Activated CD4-positive, CD25-positive, alpha-beta regulatory T cell treated with anti-CD3 and anti-CD28 coated beads, Interleukin-2, amount 50 U/mL, for 24 hours (primary cell): ENCODE results near the gene HMG20A.

Experiments
- ATAC-seq, 2 donors: fragments of 150-1000 bp; cut with Tn5 transposase; one replicate each; pipeline ENCODE4 v1.10.0; 2021; ENCODE audit warnings: mild to moderate bottlenecking in 1 of 2, moderate library complexity in 1 of 2

HMG20A gene

GRCh38 chr15:77502379-77503095 lies 81.8 kb downstream of the HMG20A start:
- ATAC-seq, result no peak

- ATAC-seq, result no peak
These were observed 82.6 kb downstream of the HMG20A start for GRCh38 chr15:77503240-77503639.

DNA sequence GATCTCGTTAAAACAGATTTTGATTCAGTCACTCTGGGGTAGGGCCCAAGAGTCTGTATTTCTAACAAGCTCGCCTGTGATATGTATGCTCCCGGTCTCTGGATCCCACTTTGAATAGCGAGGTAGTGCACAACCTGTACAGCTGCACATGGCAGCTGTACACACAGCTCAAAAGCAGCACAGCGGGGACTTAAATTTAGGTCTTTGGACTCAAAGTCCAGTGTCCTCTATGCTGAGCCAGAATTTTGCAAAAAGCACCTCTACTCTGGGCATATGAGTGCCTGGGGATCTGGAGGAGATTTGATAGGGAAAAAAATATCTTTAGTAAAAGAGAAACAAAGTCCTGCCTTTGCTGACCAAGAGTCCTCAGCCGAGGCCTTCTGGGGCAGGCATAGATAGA lies 83.1 kb downstream of the HMG20A start:
- no peak for ATAC-seq

DNA sequence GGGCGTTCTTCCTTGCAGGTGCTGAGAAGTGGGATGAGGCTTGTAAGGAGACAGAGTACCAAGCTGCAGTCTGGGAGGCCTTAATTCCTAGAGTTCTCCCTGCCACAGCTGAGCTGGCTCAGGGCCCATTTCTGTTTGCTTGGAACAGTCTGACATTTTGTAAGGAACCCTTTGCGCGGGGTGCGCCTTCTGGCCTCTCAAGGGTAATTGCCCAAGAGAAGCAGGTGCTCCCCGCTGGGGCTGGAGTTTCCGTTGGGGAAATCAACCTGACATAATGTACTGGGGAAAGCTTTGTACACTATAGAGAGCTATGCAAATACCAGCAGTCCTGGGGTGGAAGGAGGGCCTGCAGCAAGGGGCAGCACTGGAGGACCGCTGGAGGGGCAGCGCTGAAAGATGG lies 83.6 kb downstream of the HMG20A start:
- ATAC-seq, result no peak

DNA sequence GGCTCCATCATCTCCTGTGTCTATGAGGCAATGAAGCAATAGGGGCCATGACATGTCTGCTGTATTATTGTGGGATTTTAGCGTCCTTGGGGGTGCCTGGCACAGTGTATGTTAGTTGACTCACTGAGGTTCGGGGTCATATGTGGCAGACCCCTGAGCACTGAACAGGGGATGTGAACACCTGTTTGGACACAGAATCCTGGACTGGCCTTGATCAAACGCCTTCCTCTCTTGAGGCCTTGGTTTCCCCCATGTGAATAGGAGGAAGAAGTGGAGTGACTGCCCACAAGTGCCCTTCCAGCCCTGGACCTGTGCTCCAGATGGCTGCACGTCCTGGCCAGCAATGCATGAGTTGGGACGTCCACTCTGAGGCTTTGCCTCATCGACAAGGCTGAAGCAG lies 84.2 kb downstream of the HMG20A start:
- ATAC-seq, result no peak

DNA sequence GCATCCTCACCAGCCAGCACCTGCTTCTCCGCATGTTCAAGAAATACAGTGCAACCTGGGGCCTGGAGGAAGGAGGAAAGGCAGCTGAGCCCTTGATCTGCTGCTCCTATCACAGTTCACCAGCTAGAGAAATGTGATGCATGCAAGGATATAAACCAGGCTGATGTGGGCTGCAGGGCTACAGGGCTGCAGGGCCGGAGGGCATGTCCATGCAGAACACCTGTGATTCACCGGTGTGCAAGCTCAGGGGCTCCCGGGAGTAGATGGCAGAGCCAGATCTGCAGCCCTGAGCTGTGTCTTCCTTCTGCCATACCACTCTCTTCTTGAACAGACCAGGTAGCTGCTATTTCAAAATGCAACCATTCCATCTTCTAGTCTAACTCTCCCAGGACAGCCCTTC lies 84.9 kb downstream of the HMG20A start:
- ATAC-seq, result no peak

GRCh38 chr15:77506311-77507142 lies 85.8 kb downstream of the HMG20A start:
- ATAC-seq, result no peak

- no peak for ATAC-seq
These were observed 86.6 kb downstream of the HMG20A start for GRCh38 chr15:77507143-77507897.

DNA sequence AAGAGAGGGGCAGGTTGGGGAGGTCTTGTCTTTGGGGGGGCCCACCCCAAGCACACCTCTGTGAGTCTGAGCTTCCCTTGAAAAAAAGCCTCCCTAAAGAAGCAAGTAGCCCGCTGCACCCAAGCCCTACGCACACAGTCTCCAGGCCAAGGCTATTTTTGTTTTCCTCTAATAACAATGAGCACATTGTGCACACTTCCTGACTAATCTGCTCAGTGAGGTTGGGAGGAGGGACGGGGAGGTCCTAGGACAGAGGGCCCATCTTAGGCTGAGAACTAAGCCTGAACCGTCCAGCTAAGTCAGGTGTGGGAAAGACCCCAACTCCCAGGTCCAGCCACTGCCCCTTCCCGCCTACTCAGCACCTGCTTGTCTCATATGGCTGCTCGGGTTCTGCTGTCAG lies 87.2 kb downstream of the HMG20A start:
- no peak for ATAC-seq

DNA sequence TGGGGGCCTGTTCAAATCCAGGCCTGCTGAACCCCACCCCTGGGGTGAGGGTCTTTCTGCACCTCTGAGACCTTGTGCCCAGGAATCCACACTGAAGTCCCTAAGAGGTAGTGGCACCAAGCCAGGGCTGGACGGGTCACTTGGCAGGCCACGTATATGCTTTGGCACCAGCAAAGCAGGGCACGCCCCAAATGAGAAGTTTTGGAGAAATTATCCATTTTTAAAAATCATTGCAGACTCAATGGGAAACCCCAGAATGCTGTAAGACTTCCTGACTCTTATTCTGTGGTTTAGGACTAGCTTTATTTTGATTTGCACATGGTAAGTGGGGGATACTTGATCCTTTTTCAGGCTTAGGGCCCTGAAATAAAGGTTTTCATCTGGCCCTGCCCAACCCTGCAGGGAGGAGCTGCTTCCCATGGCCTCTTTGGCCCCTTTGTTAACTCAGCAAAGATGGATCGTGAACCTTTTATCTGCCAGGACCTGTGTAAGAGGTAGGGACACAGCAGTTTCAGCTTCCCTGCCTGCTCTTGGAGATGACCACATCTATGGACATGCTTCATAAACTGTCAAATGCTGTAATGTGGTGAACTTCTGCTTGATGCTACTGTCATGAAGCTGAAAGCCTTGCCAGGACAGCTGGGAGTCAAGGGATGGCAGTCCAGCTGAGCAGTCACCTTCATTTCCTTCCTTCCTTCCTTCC lies 88.0 kb downstream of the HMG20A start:
- ATAC-seq, result no peak

DNA sequence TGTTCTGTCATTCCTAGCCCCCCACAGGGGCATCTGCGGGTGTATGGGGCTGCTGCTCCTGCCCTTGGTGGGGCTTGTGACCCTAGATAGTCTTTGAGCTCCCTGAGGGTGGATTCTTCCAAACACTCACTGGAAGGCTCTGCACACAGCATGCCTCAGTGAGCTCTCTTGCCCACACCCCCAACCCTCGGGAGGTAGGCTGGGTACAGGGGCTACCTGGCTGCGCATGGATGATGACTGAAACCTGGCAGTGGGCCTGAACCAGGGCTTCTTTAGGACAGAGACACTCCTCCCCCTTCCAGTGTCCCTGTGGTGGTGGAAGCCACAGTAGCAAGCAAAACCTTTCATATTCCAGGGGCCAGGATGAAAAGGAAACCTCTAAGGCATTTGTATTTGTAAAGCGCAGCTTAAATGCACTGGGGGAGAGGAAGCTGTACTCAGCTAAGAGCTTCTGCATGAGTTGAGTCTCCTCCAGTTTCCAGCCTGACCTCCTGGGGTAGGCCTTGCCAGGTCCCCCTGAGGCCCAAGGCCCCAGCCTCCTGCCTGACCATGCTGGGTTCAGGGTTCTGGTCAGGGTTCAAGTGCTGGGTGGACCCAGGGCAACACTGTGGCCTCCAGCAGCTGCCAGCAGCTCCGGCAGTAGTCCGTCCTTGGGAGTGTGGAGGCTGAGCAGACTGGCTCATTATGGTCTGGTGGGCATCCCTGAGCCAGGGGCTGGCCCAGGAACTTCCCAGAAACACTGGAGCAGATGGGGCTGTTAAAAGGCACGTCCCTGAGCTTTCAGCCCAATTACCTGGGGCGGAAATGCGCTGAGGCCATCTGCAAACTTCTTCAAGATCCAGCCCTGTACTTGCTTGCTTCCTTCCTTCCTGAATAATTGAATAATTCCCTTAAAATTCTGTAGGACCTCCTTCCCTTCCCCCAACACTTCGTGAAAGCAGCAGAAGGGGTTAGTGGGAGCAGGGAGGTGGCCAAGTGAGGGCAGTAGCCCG lies 89.7 kb downstream of the HMG20A start:
- ATAC-seq, result no peak

DNA sequence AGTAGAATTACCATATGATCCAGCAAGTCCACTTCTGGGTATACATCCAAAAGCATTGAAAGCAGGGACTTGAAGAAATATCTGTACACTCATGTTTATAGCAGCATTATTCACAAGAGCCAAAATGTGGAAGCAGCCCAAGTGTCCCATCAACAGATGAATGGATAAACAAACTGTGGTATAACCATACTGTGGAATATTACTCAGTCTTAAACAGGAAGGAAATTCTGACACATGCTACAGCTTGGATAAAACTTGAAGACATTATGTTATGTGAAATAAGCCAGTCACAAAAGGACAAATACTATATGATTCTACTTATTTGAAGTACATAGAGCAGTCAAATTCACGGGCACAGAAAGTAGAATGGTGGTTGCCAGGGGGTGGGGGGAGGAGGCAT lies 91.2 kb downstream of the HMG20A start:
- ATAC-seq, result no peak

DNA sequence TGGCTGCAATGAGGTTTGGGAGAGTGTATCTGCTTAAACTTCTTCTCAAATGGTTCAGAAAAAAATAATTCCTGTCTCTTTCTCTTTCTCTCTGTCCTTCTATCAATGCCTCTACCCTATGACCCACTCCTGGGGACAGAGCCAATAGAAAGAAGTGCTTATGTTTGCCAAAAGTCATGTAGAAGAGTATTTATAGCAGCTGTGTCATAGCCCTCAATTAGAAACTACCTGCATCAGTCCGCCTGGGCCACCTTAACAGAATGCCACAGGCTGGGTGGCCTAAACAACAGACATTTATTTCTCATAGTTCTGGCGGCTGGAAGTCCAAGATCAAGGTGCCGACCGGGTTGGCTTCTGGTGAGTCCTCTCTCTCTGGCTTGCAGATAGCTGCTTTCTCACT lies 92.5 kb downstream of the HMG20A start:
- no peak for ATAC-seq

DNA sequence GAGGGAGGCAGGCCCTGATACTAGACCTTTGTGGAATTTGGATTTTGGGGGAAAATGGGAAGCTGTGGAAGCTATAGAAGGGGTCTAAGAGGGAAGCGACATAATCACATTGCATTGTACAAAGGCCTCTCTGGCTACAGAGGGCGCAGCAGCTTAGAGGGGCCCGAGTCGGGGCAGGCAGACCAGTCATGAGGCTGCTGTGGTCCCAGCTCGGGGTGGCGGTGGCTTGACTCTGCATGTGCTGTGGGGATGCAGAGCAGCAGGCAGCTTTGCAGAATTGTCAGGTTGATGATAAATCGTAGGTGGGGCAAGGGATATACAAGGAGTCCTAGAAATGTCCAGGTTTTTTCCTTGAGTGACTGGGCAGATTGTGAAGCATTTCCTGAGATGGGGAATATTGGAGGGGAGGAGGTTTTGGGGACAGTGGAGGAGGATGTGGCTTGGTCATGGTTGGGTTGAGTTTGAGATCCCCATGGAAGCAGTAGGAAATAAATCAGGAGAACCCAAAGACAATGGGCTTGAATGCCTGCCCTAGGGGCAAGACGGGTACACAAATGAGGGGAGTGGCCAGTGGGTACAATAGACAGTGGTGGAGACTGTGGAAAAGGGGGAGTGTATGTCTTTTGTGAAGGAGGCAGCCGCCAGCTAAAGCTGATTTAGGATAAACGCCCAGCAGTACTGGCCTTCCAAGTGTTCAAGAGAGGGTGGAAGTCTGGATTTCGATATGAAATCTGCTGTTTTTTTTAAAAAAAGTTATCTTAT lies 94.1 kb downstream of the HMG20A start:
- ATAC-seq, result no peak

DNA sequence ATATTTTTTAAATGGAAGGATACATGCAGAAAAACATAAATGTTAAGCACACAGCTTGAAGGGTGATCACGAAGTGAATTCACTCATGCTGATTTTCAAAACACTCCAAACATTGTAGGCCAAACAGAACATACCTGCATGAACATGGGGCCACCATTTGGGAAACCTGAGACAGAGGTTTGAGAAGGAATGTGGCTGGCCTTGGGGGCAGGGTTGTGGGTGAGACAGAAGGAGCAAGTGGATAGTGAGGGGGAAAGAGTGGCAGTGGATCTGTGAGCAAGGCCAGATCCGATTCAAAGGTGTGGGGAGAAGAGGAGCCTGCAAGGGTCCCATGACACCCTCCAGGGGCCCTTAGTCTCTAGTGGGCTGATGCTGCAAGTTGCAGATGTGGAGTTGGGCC lies 94.9 kb downstream of the HMG20A start:
- no peak for ATAC-seq

DNA sequence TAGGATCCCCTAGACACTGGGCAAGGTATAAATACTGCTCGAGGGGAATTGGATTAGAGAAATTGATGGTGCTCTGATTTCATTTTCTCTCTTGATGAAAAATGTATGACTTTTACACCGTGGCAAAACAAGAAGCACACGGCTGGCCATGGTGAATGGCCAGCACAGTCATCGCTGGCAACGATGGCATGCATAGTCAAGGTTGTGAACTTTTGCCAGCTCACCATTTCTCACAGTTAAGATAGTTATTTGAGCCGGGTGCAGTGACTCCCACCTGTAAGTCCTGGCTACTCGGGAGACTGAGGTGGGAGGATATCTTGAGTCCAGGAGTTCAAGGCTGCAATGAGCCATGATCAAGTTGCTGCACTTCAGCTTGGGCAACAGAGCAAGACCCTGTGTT lies 95.4 kb downstream of the HMG20A start:
- ATAC-seq, result no peak

GRCh38 chr15:77516786-77517185 lies 96.1 kb downstream of the HMG20A start:
- ATAC-seq, result no peak

DNA sequence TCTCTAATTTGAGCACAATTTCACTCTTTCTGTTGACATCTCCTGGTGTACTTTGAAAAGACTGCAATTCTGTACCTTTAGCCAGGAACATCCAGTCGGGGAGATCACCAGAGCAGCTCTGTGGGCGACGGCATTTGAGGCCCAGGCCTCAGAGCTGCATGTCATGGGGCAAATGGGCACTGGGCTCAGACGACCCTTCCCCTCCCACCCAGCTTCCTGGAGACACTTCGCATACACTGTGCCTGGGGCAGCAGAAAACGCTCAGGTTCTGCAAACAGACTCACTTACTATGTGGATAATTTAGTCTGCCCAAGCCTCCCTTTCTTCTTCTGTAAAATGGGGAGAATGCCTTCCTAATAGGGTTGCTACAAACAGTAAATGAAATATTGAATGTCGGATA lies 96.9 kb downstream of the HMG20A start:
- no peak for ATAC-seq

- ATAC-seq, result no peak
These were observed 97.8 kb downstream of the HMG20A start for GRCh38 chr15:77518458-77518857.

DNA sequence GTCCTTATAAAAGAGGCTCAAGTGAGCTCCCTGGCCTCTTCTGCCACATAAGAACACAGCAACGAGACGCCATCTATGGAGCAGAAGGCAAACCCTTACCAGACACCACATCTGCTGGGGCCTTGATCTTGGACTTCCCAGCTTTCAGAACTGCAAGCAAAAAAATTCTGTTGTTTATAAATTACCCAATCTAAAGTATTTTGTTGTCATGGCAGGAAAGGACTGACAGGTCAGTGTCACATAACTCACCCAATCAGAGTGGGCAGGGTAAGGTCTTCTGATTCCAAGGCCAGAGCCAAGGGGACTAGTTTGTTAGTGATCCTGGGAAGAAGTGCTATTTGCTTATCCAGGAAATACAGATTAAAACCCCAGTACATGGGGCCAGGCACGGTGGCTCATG lies 98.9 kb downstream of the HMG20A start:
- ATAC-seq, result no peak

DNA sequence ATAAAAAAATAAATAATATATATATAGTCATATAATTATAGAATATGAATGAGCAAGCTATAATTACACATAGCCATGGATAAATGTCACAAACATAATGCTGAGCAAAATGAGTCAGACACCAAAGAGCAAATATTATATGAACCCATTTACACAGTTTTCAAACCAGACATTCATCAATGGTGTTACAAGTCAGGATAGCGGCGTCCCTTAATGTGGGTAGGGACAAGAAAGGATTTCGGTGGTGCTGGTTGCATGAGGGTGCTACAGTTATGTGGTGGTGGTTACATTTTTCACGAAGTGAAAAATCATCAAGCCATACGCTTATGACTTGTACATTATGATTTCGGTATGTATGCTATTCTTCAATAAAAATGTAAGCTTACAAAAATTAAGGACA lies 100.5 kb downstream of the HMG20A start:
- no peak for ATAC-seq
